Mesendoderm (in vitro differentiated cells): ENCODE results near the gene MMP26.

Experiments
- DNase-seq: peaks from one replicate; pipeline ENCODE4 v3.0.0; 2013
- H2AK5ac ChIP-seq: 2 replicates; pipeline ENCODE4 v1.6.1; 2013; ENCODE audit warnings: low read length, inconsistent platforms
- H2BK120ac ChIP-seq: 2 replicates; pipeline ENCODE4 v1.6.1; 2013; ENCODE audit warnings: low read depth, mild to moderate bottlenecking, low read length, moderate library complexity, mixed read lengths
- H2BK15ac ChIP-seq: replicated peaks from 2 replicates; pipeline ENCODE4 v1.6.1; 2013; ENCODE audit warnings: low read depth, mild to moderate bottlenecking, moderate library complexity
- H2BK5ac ChIP-seq: 2 replicates; pipeline ENCODE4 v1.6.1; 2013; ENCODE audit warnings: low read length, inconsistent platforms
- H3K18ac ChIP-seq: 2 replicates; pipeline ENCODE4 v1.6.1; 2013; ENCODE audit warnings: mild to moderate bottlenecking, low read length, mixed read lengths
- H3K23ac ChIP-seq: one replicate; pipeline ENCODE4 v1.6.1; 2013; ENCODE audit warnings: low read length
- H3K27ac ChIP-seq: 2 replicates; pipeline ENCODE4 v1.5.1; 2013; ENCODE audit warnings: low read depth, mild to moderate bottlenecking, inconsistent platforms, low read length, moderate library complexity
- H3K27me3 ChIP-seq: 2 replicates; pipeline ENCODE4 v1.6.1; 2013; ENCODE audit warnings: low read length, control low read depth, mild to moderate bottlenecking, inconsistent platforms; ENCODE audit not compliant: insufficient read depth, poor library complexity
- H3K36me3 ChIP-seq: 2 replicates; pipeline ENCODE4 v1.6.1; 2013; ENCODE audit warnings: low read length, inconsistent platforms; ENCODE audit not compliant: control insufficient read depth, insufficient read depth
- H3K4ac ChIP-seq: one replicate; pipeline ENCODE4 v1.6.1; 2013; ENCODE audit warnings: low read depth, mild to moderate bottlenecking, low read length, moderate library complexity
- H3K4me1 ChIP-seq: 2 replicates; pipeline ENCODE4 v1.6.1; 2013; ENCODE audit warnings: low read depth, low read length, inconsistent platforms; ENCODE audit not compliant: control insufficient read depth
- H3K4me2 ChIP-seq: 2 replicates; pipeline ENCODE4 v1.6.1; 2013; ENCODE audit warnings: low read length
- H3K4me3 ChIP-seq: 2 replicates; pipeline ENCODE4 v1.5.1; 2013; ENCODE audit warnings: mild to moderate bottlenecking, low read length
- H3K56ac ChIP-seq: one replicate; pipeline ENCODE4 v1.6.1; 2013; ENCODE audit warnings: low read length
- H3K79me1 ChIP-seq: 2 replicates; pipeline ENCODE4 v1.6.1; 2013; ENCODE audit warnings: low read length, inconsistent platforms
- H3K79me2 ChIP-seq: 2 replicates; pipeline ENCODE4 v1.6.1; 2013; ENCODE audit warnings: mild to moderate bottlenecking, low read length; ENCODE audit not compliant: control insufficient read depth, insufficient read depth
- H3K9ac ChIP-seq: 2 replicates; pipeline ENCODE4 v1.6.1; 2013; ENCODE audit warnings: low read length, inconsistent platforms
- H4K5ac ChIP-seq: one replicate; pipeline ENCODE4 v1.6.1; 2013; ENCODE audit warnings: low read length
- H4K8ac ChIP-seq: one replicate; pipeline ENCODE4 v1.6.1; 2013; ENCODE audit warnings: low read depth, mild to moderate bottlenecking, control low read depth, low read length, moderate library complexity
- WGBS: extraction: QIAGEN DNeasy Blood & Tissue Kit; methylation state at CpG from one replicate; pipeline ENCODE4 v1.1.7; 2013; ENCODE audit warnings: low lambda C conversion rate, missing lambda C conversion rate; ENCODE audit not compliant: insufficient coverage; ENCODE audit errors: extremely low coverage; 5-methylcytosine and 5-hydroxymethylcytosine counted together

The MMP26 gene

DNA sequence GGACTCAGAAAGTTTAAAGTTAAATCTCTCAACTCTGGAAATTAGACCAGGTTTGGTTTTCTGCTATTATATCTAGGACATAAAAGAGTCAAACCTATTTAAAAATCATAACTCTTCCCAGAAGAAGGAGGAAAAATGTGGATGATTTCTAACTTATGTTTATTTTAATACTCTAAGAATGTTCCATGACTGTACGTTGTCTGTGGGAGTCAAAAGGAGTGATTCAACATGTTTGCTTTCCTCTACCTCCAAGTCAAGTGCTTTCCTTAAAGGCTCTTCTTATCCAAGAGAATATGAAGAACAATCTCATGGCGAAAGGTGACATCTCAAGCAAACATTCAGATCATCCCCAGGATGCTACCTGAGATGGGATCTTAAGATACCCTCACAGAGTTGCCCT lies 39.2 kb upstream of the MMP26 start:
- no peak overlapping the region for H3K4me3 ChIP-seq
- H3K56ac ChIP-seq, result no peak overlapping the region
- H3K79me1 ChIP-seq, result no peaks in the 10 kb centered on the region
- H2BK5ac ChIP-seq, result no peak overlapping the region
- no peak overlapping the region for H2BK15ac ChIP-seq
- H3K18ac ChIP-seq, result no peak overlapping the region
- H3K4me1 ChIP-seq, result no peaks in the 10 kb centered on the region
- no peak overlapping the region for H4K5ac ChIP-seq
- H2BK120ac ChIP-seq, result no peak overlapping the region
- H2AK5ac ChIP-seq, result no peak overlapping the region
- no peak overlapping the region for H3K4me2 ChIP-seq
- H3K27ac ChIP-seq, result no peak overlapping the region
- H3K4ac ChIP-seq, result no peak overlapping the region
- H3K79me2 ChIP-seq, result no peaks in the 10 kb centered on the region
- H3K9ac ChIP-seq, result no peak overlapping the region
- no peaks in the 10 kb centered on the region for H3K36me3 ChIP-seq
- no peak for DNase-seq
- H4K8ac ChIP-seq, result no peak overlapping the region
- H3K23ac ChIP-seq, result no peak overlapping the region
- no peaks in the 10 kb centered on the region for H3K27me3 ChIP-seq
- no CpG with 5 or more reads among the region's 2 CpGs for WGBS

DNA sequence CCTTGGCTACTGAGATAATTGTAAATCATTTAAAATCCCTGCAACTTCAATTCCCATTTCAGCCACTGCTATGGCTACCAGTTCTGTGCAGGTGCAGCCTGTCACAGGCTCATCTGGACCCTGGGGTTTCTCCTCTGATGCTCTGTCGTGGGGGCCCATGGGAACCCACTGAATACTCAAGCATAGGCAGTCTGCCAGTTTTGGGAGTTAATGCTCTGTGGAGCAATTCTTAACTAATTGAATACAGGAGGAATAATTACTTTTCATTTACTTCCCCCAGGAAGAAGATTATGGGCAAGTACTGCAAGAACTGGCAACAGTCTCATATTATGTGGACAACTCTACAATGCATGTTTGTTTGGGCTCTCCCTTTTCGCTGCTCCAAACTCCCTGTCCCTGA lies 32.8 kb upstream of the MMP26 start:
- Histone ChIP-seq H3K9ac (no peak overlapping the region), H3K79me1 (no peaks in the 10 kb centered on the region), H2AK5ac (no peak overlapping the region), H2BK15ac (no peak overlapping the region), H3K18ac (no peak overlapping the region), H3K4me3 (no peak overlapping the region), H4K8ac (no peak overlapping the region), H4K5ac (no peak overlapping the region), H3K79me2 (no peaks in the 10 kb centered on the region), H3K36me3 (no peaks in the 10 kb centered on the region), H2BK5ac (no peak overlapping the region), H3K27me3 (no peaks in the 10 kb centered on the region), H3K27ac (no peak overlapping the region), H3K4me1 (no peaks in the 10 kb centered on the region), H3K23ac (no peak overlapping the region), H3K4me2 (no peak overlapping the region), H3K56ac (no peak overlapping the region), H3K4ac (no peak overlapping the region), H2BK120ac (no peak overlapping the region)
- no peak for DNase-seq
- WGBS, result no CpG with 5 or more reads among the region's 2 CpGs

DNA sequence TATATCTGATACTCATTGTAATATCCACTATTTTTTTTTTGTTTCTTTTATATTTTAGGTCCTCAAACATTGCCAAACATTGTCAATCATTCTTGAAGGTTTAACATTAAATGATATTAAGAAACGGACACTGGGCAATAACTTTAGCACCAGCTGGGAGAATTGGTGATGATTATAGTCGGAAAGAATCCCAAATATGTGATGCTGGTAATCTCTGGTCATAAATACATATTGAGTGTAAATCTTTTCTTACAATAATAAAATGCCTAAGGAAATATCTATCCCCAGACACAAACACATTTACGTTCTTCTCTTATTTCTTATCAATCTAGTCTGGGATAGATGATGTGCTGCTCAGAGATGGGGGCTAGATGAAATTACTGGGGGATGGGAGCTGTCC lies 32.1 kb upstream of the MMP26 start:
- Histone ChIP-seq H2BK5ac (no peak overlapping the region), H3K27ac (no peak overlapping the region), H3K4me3 (no peak overlapping the region), H3K9ac (no peak overlapping the region), H3K79me1 (no peaks in the 10 kb centered on the region), H4K5ac (no peak overlapping the region), H2AK5ac (no peak overlapping the region), H2BK15ac (no peak overlapping the region), H3K18ac (no peak overlapping the region), H3K4me2 (no peak overlapping the region), H3K79me2 (no peaks in the 10 kb centered on the region), H3K23ac (no peak overlapping the region), H3K4ac (no peak overlapping the region), H3K27me3 (no peaks in the 10 kb centered on the region), H3K4me1 (no peaks in the 10 kb centered on the region), H2BK120ac (no peak overlapping the region), H3K56ac (no peak overlapping the region), H3K36me3 (no peaks in the 10 kb centered on the region), H4K8ac (no peak overlapping the region)
- WGBS, result no CpG with 5 or more reads among the region's 3 CpGs
- peak; percentile 12 for DNase-seq

DNA sequence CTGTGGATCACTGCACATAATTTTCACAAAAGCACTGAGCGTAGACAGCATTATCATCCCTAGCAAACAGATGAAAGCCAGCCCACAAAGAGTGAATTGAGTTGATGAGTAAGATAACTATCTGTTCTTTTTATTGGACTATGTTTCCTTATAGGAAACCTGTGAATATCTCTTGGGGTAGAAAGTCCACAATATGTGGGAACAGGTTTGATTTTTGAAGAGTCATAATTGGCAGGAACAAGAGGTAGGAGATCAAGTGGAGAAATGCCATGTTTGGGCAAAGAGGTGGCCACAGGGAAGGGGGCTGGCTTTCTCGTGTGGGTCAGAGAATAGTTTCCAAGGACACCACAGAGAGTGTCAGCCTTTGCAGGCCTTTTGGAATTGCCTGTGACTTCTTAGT lies 30.8 kb upstream of the MMP26 start:
- Histone ChIP-seq H2AK5ac (no peak overlapping the region), H3K27ac (no peak overlapping the region), H3K9ac (no peak overlapping the region), H3K56ac (no peak overlapping the region), H4K8ac (no peak overlapping the region), H3K79me1 (no peaks in the 10 kb centered on the region), H3K4ac (no peak overlapping the region), H3K36me3 (no peaks in the 10 kb centered on the region), H4K5ac (no peak overlapping the region), H2BK5ac (no peak overlapping the region), H2BK15ac (no peak overlapping the region), H3K4me2 (no peak overlapping the region), H3K18ac (no peak overlapping the region), H3K4me1 (no peaks in the 10 kb centered on the region), H3K27me3 (no peaks in the 10 kb centered on the region), H3K4me3 (no peak overlapping the region), H3K79me2 (no peaks in the 10 kb centered on the region), H3K23ac (no peak overlapping the region), H2BK120ac (no peak overlapping the region)
- DNase-seq, result no peak
- WGBS, result no CpG with 5 or more reads among the region's 2 CpGs

DNA sequence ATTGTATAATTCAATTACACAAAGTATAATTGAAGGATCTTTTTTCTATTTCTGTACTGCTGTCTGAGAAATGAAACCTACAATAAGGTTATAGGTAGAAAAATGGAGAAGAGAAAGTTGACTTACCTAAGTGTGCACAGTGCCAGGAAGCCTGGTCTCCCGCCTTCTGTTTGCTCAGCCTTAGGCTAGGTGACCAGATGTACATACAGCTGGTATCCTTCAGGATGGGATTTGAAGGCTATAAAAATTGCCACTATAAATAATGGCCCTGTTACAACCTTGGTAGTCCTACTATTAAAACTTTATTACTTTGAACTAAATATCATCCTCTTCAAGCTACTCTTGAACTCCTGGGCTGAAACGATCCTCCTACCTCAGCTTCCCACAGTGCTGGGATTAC lies 26.6 kb upstream of the MMP26 start:
- H2BK15ac ChIP-seq, result no peak overlapping the region
- no peak overlapping the region for H3K23ac ChIP-seq
- no peaks in the 10 kb centered on the region for H3K36me3 ChIP-seq
- no peak overlapping the region for H4K8ac ChIP-seq
- no peaks in the 10 kb centered on the region for H3K27me3 ChIP-seq
- H2AK5ac ChIP-seq, result no peak overlapping the region
- no peaks in the 10 kb centered on the region for H3K4me1 ChIP-seq
- DNase-seq, result no peak
- no peak overlapping the region for H3K4me3 ChIP-seq
- H3K79me1 ChIP-seq, result no peaks in the 10 kb centered on the region
- no CpG with 5 or more reads among the region's 2 CpGs for WGBS
- H3K56ac ChIP-seq, result no peak overlapping the region
- no peak overlapping the region for H3K27ac ChIP-seq
- H3K18ac ChIP-seq, result no peak overlapping the region
- no peak overlapping the region for H4K5ac ChIP-seq
- H2BK5ac ChIP-seq, result no peak overlapping the region
- H2BK120ac ChIP-seq, result no peak overlapping the region
- H3K9ac ChIP-seq, result no peak overlapping the region
- no peak overlapping the region for H3K4me2 ChIP-seq
- no peak overlapping the region for H3K4ac ChIP-seq
- H3K79me2 ChIP-seq, result no peaks in the 10 kb centered on the region

DNA sequence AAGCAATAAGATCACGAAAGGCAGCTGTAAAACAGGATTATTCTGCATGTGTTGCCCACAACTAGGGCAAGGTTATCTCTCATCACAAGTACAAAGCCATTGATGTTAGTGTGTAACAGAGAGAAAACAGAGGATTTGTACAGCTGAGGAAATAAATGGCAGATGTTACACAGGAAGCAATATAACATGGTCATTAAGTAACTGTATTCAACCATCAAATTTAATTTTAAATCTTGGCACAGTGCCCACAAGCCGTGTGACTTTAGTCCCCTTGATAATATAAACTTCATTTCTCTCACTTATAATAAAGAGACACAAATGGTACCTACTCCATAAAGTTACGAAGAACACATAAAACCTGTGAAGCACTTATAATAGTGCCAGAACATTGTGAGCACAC lies 24.2 kb upstream of the MMP26 start:
- Histone ChIP-seq H3K9ac (no peak overlapping the region), H4K8ac (no peak overlapping the region), H3K23ac (no peak overlapping the region), H3K4me1 (no peaks in the 10 kb centered on the region), H3K79me1 (no peaks in the 10 kb centered on the region), H3K27me3 (no peaks in the 10 kb centered on the region), H3K18ac (no peak overlapping the region), H3K79me2 (no peaks in the 10 kb centered on the region), H2AK5ac (no peak overlapping the region), H2BK120ac (no peak overlapping the region), H4K5ac (no peak overlapping the region), H2BK5ac (no peak overlapping the region), H3K36me3 (no peaks in the 10 kb centered on the region), H3K56ac (no peak overlapping the region), H3K4me2 (no peak overlapping the region), H3K27ac (no peak overlapping the region), H2BK15ac (no peak overlapping the region), H3K4ac (no peak overlapping the region), H3K4me3 (no peak overlapping the region)
- WGBS, result no CpG with 5 or more reads among the region's 3 CpGs
- DNase-seq, result no peak
